ENCODE results near the gene KCNJ16. TPM values are rescaled to one million over a fixed set of nuclear protein-coding genes. Genes with fewer than 3 reads are reported as not detected.

Gene KCNJ16
- total RNA-seq, 1 donor from 2014 or later = 0.12 TPM

DNA sequence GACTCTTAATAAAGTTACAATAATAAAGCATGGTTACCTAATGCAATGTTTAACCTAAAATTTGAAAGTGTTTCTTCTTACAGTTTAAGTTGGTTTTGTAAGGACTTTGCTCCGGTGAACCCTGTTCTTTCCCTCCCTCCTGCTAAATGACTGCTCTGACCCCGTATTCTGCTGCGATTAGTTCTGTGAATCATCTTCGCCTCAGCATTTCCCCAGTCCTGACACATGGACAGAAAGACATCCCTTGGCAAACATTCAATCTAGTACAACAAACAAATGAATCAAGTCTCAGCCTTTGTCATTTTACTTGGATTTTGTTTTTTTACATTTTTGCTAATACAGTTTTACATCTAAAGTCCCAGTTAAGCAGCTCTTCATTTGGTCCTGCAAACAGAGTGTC lies 109.7 kb downstream of the KCNJ16 start:
- TF ChIP-seq, protein P1, sequence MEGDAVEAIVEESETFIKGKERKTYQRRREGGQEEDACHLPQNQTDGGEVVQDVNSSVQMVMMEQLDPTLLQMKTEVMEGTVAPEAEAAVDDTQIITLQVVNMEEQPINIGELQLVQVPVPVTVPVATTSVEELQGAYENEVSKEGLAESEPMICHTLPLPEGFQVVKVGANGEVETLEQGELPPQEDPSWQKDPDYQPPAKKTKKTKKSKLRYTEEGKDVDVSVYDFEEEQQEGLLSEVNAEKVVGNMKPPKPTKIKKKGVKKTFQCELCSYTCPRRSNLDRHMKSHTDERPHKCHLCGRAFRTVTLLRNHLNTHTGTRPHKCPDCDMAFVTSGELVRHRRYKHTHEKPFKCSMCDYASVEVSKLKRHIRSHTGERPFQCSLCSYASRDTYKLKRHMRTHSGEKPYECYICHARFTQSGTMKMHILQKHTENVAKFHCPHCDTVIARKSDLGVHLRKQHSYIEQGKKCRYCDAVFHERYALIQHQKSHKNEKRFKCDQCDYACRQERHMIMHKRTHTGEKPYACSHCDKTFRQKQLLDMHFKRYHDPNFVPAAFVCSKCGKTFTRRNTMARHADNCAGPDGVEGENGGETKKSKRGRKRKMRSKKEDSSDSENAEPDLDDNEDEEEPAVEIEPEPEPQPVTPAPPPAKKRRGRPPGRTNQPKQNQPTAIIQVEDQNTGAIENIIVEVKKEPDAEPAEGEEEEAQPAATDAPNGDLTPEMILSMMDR (conservative IDR thresholded peaks at IDR 0.05) = no peak
- no peaks in the 10 kb centered on the region for H3K36me3 Mint-ChIP-seq (ENCODE audit: low read depth)
- H3K27ac Mint-ChIP-seq (ENCODE audit: unreplicated experiment) = no peak overlapping the region
- H3K4me1 Mint-ChIP-seq = peaks cover 6% of the 10 kb centered on the region
- no peak for DNase-seq (ENCODE audit: low read depth, low spot score)
- H3K27me3 Mint-ChIP-seq (ENCODE audit: low read depth) = peaks cover 3% of the 10 kb centered on the region
- no peak overlapping the region for H3K4me3 Mint-ChIP-seq
- H3K9me3 Mint-ChIP-seq = peaks cover 2% of the 10 kb centered on the region

Other genes starting within 250 kb of the KCNJ16 start
- 0.47 and 0.48 TPM in 2 replicates for gene KCNJ2, start 94.3 kb downstream of the KCNJ16 start, total RNA-seq

All from neural crest cell (in vitro differentiated cells).